ENCODE results near the gene TRRAP.

Gene TRRAP

DNA sequence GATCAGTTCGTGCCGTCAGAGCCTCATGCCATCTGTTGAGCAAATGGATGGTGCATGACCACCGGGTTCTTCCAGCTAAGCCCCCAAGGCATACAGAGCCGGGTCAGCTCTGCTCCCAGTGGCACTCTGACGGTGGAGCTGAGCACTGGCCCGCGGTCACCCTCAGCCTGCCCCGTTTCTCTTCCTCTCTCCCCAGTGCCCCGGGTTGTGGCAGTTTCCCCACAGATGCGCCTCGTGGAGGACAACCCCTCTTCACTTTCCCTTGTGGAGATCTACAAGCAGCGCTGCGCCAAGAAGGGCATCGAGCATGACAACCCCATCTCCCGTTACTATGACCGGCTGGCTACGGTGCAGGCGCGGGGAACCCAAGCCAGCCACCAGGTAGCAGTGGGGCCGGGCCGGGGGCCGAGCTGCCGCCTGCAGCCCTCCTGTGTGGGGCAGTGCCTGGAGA, 129.9 kb downstream of the TRRAP start:
- Histone ChIP-seq H3K4me1 (ENCODE audit: control insufficient read depth in 1 of 2, insufficient read depth in 2 of 2, low read length in 2 of 2) (no peaks in the 10 kb centered on the region), H3K9ac (ENCODE audit: low read depth in 1 of 2, low read length in 2 of 2) (no peak overlapping the region), H3K4me3 (ENCODE audit: low read depth in 1 of 2, low read length in 2 of 2) (no peak overlapping the region), H3K36me3 (ENCODE audit: control insufficient read depth in 1 of 2, insufficient read depth in 2 of 2, low read length in 2 of 2) (peaks cover 49 to 86% of the 10 kb centered on the region in 2 donors), H3K27ac (ENCODE audit: low read depth, low read length) (no peak overlapping the region), H3K9me3 (ENCODE audit: control insufficient read depth in 1 of 2, low read length in 2 of 2) (no peaks in the 10 kb centered on the region), H3K27me3 (ENCODE audit: control insufficient read depth in 1 of 2, insufficient read depth in 2 of 2, low read length in 2 of 2) (no peaks in the 10 kb centered on the region)

DNA sequence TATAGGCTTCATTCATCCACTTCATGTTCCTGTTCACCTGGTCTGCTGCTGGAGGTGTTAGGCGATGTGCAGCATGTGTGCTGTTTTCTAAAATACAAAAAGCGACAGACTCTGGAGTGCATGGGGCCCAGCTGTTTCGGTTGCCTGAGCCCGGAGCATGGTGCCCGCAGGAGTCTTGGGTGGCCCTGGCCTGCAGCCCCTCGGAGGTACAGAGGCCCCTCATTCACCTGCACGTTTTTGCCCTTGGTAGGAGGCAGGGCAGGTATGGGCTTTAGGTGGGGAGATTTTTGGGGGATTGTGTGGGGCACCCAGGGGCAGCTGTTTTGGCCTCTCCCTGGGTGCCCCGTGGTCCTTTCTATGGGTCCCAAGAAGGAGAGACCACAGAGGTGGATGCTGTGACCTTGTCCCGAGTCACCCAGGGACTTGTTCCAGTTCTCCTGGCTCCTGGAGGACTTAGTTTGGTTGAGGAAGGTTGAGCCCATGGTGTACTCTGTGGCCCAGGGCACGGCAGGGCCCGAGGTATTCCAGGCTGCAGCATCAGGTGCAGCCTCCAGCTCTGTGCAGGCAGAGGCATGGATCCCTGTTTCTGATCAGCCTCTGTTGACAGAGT, 130.7 kb downstream of the TRRAP start:
- no peaks in the 10 kb centered on the region for H3K27me3 ChIP-seq (ENCODE audit: control insufficient read depth in 1 of 2, insufficient read depth in 2 of 2, low read length in 2 of 2)
- no peaks in the 10 kb centered on the region for H3K9me3 ChIP-seq (ENCODE audit: control insufficient read depth in 1 of 2, low read length in 2 of 2)
- H3K4me3 ChIP-seq (ENCODE audit: low read depth in 1 of 2, low read length in 2 of 2), result no peak overlapping the region
- H3K36me3 ChIP-seq (ENCODE audit: control insufficient read depth in 1 of 2, insufficient read depth in 2 of 2, low read length in 2 of 2), result peaks cover 57 to 89% of the 10 kb centered on the region in 2 donors
- no peaks in the 10 kb centered on the region for H3K4me1 ChIP-seq (ENCODE audit: control insufficient read depth in 1 of 2, insufficient read depth in 2 of 2, low read length in 2 of 2)
- no peak overlapping the region for H3K9ac ChIP-seq (ENCODE audit: low read depth in 1 of 2, low read length in 2 of 2)
- H3K27ac ChIP-seq (ENCODE audit: low read depth, low read length), result no peak overlapping the region

DNA sequence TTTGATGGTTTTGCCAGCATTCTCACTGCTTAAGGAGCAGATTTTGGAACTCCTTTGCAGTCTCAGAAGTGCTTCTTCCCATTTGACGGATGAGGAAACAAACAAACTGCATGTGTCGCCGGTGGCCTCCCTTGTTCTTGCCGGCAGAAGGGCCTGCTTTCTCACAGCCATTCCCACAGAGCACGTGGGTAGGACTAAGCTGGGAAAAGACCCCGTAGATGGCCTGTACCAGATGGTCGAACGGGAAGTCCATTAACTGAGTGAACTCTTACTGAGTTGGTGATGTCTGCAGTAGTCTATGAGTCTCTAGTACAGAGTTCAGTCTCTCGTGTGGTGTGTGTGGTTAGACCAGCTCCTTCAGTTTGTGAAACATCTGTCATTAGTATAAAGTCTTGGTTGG, 131.9 kb downstream of the TRRAP start:
- no peak overlapping the region for H3K9ac ChIP-seq (ENCODE audit: low read depth in 1 of 2, low read length in 2 of 2)
- no peaks in the 10 kb centered on the region for H3K27me3 ChIP-seq (ENCODE audit: control insufficient read depth in 1 of 2, insufficient read depth in 2 of 2, low read length in 2 of 2)
- H3K27ac ChIP-seq (ENCODE audit: low read depth, low read length), result no peak overlapping the region
- peaks cover 58 to 90% of the 10 kb centered on the region in 2 donors for H3K36me3 ChIP-seq (ENCODE audit: control insufficient read depth in 1 of 2, insufficient read depth in 2 of 2, low read length in 2 of 2)
- H3K4me3 ChIP-seq (ENCODE audit: low read depth in 1 of 2, low read length in 2 of 2), result no peak overlapping the region
- no peaks in the 10 kb centered on the region for H3K9me3 ChIP-seq (ENCODE audit: control insufficient read depth in 1 of 2, low read length in 2 of 2)
- H3K4me1 ChIP-seq (ENCODE audit: control insufficient read depth in 1 of 2, insufficient read depth in 2 of 2, low read length in 2 of 2), result no peaks in the 10 kb centered on the region

DNA sequence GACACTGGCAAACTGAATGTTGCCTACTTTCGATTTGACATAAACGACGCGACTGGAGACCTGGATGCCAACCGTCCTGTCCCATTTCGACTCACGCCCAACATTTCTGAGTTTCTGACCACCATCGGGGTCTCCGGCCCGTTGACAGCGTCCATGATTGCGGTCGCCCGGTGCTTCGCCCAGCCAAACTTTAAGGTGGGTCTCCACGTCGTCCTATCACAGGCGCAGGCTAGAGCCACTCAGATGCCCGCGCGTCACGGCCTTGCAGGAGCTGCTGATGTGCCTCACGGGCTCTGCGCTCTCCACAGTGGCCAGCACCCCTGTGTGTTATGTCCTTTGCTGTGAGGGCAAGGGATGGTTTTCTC, 133.0 kb downstream of the TRRAP start:
- no peaks in the 10 kb centered on the region for H3K4me1 ChIP-seq (ENCODE audit: control insufficient read depth in 1 of 2, insufficient read depth in 2 of 2, low read length in 2 of 2)
- peaks cover 49 to 85% of the 10 kb centered on the region in 2 donors for H3K36me3 ChIP-seq (ENCODE audit: control insufficient read depth in 1 of 2, insufficient read depth in 2 of 2, low read length in 2 of 2)
- no peak overlapping the region for H3K27ac ChIP-seq (ENCODE audit: low read depth, low read length)
- no peak overlapping the region for H3K4me3 ChIP-seq (ENCODE audit: low read depth in 1 of 2, low read length in 2 of 2)
- H3K9ac ChIP-seq (ENCODE audit: low read depth in 1 of 2, low read length in 2 of 2), result no peak overlapping the region
- H3K9me3 ChIP-seq (ENCODE audit: control insufficient read depth in 1 of 2, low read length in 2 of 2), result no peaks in the 10 kb centered on the region
- no peaks in the 10 kb centered on the region for H3K27me3 ChIP-seq (ENCODE audit: control insufficient read depth in 1 of 2, insufficient read depth in 2 of 2, low read length in 2 of 2)

DNA sequence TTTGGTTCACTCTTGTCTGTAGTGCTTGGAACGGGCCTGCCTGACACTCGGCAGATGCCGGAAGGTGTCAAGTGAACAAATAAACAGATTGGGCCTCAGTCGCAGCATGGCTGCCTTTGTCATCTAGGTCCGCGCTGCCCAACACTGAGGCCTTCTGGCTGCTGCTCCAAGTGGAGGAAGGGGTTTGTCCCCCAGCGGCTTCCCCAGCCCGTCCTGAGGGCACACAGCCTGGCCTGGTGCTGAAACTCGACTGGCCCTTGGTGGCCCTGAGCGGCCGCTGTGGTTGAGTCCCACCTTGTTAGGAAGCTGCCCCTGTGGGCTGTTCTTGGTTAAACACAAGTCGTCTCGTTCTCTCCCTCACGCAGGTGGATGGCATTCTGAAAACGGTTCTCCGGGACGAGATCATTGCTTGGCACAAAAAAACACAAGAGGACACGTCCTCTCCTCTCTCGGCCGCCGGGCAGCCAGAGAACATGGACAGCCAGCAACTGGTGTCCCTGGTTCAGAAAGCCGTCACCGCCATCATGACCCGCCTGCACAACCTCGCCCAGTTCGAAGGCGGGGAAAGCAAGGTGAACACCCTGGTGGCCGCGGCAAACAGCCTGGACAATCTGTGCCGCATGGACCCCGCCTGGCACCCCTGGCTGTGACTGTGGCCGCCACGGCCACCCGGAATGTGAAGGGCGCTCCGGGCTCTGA, 133.5 kb downstream of the TRRAP start:
- peaks cover 44 to 79% of the 10 kb centered on the region in 2 donors for H3K36me3 ChIP-seq (ENCODE audit: control insufficient read depth in 1 of 2, insufficient read depth in 2 of 2, low read length in 2 of 2)
- no peak overlapping the region for H3K4me3 ChIP-seq (ENCODE audit: low read depth in 1 of 2, low read length in 2 of 2)

DNA sequence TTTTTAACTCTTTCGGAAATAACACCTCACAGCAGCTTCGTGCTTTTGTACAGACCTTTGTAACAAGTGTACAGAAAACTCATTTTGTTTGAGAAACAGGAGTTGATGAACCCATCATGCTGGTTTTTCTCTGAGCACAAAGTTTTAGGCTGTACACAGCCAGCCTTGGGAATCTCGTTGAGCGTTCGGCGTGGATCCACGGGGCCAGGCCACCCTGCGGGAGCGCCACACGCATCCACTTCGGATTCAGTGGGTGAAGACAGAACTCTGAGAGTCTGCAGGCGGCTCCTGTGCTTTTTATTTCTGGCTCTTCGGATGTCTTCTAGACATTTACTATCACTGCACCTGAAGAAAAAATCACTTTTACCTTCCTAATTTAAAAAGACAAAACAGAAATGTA, 134.4 kb downstream of the TRRAP start:
- no peaks in the 10 kb centered on the region for H3K27me3 ChIP-seq (ENCODE audit: control insufficient read depth in 1 of 2, insufficient read depth in 2 of 2, low read length in 2 of 2)
- H3K9ac ChIP-seq (ENCODE audit: low read depth in 1 of 2, low read length in 2 of 2), result no peak overlapping the region
- peaks cover 42 to 74% of the 10 kb centered on the region in 2 donors for H3K36me3 ChIP-seq (ENCODE audit: control insufficient read depth in 1 of 2, insufficient read depth in 2 of 2, low read length in 2 of 2)
- no peaks in the 10 kb centered on the region for H3K4me1 ChIP-seq (ENCODE audit: control insufficient read depth in 1 of 2, insufficient read depth in 2 of 2, low read length in 2 of 2)
- H3K9me3 ChIP-seq (ENCODE audit: control insufficient read depth in 1 of 2, low read length in 2 of 2), result no peaks in the 10 kb centered on the region
- no peak overlapping the region for H3K4me3 ChIP-seq (ENCODE audit: low read depth in 1 of 2, low read length in 2 of 2)
- no peak overlapping the region for H3K27ac ChIP-seq (ENCODE audit: low read depth, low read length)

More for the DNA sequence above, 133.5 kb downstream of the TRRAP start:
- no peaks in the 10 kb centered on the region for H3K9me3 ChIP-seq (ENCODE audit: control insufficient read depth in 1 of 2, low read length in 2 of 2)
- H3K9ac ChIP-seq (ENCODE audit: low read depth in 1 of 2, low read length in 2 of 2), result no peak overlapping the region
- H3K4me1 ChIP-seq (ENCODE audit: control insufficient read depth in 1 of 2, insufficient read depth in 2 of 2, low read length in 2 of 2), result no peaks in the 10 kb centered on the region
- no peaks in the 10 kb centered on the region for H3K27me3 ChIP-seq (ENCODE audit: control insufficient read depth in 1 of 2, insufficient read depth in 2 of 2, low read length in 2 of 2)
- H3K27ac ChIP-seq (ENCODE audit: low read depth, low read length), result no peak overlapping the region

DNA sequence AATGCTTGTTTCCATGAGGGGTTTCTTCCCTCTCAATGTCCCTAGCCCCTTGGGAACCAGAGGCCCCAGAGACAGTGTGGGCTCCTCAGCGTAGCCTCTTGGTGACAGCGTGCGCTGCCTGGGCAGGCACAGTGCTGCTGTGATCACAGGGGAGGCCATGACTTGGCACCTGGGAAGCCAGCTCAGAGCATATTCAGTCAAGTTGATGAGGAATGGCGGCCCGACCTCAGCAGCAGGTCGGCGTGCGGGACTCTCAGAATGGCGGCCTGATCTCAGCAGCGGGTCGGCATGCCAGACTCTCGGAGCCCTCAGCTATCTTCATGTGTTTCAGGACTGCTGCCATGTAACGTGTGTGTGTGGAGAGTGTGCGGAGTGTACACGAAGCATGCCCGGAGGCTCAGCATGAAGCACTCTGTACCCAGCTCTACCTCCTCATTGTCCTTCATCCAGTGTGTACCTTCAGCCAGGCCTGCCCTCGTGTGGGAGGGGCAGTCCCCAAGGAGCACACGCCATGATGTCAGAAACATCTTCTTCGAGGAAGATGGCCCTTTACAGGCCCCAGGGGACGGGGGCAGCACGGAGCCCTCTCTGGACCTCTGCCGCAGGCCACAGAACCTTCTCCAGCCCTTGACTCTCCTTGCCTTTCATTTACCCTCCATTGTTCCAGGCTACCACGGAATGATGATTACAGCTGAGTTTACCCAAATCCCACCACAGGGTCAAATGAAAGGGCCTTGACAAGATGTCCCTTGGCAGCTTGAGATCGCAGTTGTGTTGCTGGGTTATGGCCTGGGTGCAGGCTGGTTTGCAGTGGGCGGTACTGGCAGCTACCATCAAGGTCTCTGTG, 135.2 kb downstream of the TRRAP start:
- H3K27me3 ChIP-seq (ENCODE audit: control insufficient read depth in 1 of 2, insufficient read depth in 2 of 2, low read length in 2 of 2), result no peaks in the 10 kb centered on the region
- no peaks in the 10 kb centered on the region for H3K4me1 ChIP-seq (ENCODE audit: control insufficient read depth in 1 of 2, insufficient read depth in 2 of 2, low read length in 2 of 2)
- no peaks in the 10 kb centered on the region for H3K9me3 ChIP-seq (ENCODE audit: control insufficient read depth in 1 of 2, low read length in 2 of 2)
- H3K27ac ChIP-seq (ENCODE audit: low read depth, low read length), result no peak overlapping the region
- no peak overlapping the region for H3K4me3 ChIP-seq (ENCODE audit: low read depth in 1 of 2, low read length in 2 of 2)
- no peak overlapping the region for H3K9ac ChIP-seq (ENCODE audit: low read depth in 1 of 2, low read length in 2 of 2)
- H3K36me3 ChIP-seq (ENCODE audit: control insufficient read depth in 1 of 2, insufficient read depth in 2 of 2, low read length in 2 of 2), result peaks cover 39 to 67% of the 10 kb centered on the region in 2 donors

DNA sequence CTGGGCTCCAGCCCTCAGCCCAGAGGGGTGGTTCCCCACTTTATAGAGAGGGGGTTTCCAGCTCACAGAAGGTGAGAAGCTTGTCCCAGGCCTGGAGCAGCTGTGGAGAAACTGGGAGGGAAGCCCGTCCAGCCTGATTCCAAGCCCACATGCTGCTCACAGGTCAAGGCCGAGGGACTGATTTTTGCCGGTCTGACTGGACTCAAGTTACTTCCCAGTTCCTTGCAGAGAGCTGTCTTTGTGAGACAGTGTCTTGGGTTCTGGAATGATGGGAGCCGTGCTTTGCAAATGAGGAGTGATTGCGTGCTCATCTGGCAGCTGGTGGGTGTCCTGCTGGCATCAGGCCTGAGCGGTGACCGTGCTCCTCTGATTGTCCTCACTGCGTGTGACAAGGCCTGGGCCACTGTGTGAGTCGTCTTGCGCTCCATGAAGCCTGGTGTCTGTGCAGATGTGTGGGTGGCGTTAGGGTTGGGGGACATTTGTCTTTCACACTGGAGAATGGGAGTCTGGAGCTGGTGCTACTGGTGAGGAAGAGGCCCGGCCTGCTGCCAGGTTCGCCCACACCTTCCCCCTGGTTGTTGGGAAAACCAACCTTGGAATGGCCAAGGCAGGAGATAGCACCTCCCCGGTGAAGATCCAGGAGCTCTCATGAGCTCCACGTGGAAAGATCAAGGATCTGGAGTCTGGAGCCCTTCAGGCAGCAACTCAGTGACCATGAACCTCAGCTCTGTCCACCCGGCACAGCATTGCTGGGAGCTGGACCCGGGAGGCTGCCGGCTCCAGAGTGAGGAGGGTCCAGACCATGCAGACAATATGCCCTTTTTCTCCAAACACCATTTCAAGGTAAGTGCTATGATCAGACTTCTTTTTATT, 136.0 kb downstream of the TRRAP start:
- Histone ChIP-seq H3K36me3 (ENCODE audit: control insufficient read depth in 1 of 2, insufficient read depth in 2 of 2, low read length in 2 of 2) (peaks cover 34 to 62% of the 10 kb centered on the region in 2 donors), H3K4me1 (ENCODE audit: control insufficient read depth in 1 of 2, insufficient read depth in 2 of 2, low read length in 2 of 2) (no peaks in the 10 kb centered on the region), H3K27ac (ENCODE audit: low read depth, low read length) (no peak overlapping the region), H3K9ac (ENCODE audit: low read depth in 1 of 2, low read length in 2 of 2) (no peak overlapping the region), H3K27me3 (ENCODE audit: control insufficient read depth in 1 of 2, insufficient read depth in 2 of 2, low read length in 2 of 2) (no peaks in the 10 kb centered on the region), H3K4me3 (ENCODE audit: low read depth in 1 of 2, low read length in 2 of 2) (no peak overlapping the region), H3K9me3 (ENCODE audit: control insufficient read depth in 1 of 2, low read length in 2 of 2) (no peaks in the 10 kb centered on the region)

DNA sequence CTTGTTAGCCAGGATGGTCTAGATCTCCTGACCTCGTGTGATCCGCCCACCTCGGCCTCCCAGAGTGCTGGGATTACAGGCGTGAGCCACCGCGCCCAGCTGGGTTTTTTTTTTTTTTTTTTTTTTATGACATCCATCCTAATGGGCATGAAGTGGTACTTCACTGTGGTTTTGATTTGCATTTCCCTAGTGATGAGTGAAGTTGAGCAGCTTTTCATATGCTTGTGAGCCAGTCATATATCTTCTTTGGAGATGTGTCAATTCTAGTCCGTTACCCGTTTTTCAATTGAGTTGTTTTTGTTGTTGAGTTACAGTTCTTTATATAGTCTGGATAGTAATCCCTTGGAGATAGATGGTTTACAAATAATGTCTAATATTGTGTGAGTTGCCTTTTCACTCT, 137.9 kb downstream of the TRRAP start:
- Histone ChIP-seq H3K36me3 (ENCODE audit: control insufficient read depth in 1 of 2, insufficient read depth in 2 of 2, low read length in 2 of 2) (peaks cover 29 to 59% of the 10 kb centered on the region in 2 donors), H3K27ac (ENCODE audit: low read depth, low read length) (no peak overlapping the region), H3K9me3 (ENCODE audit: control insufficient read depth in 1 of 2, low read length in 2 of 2) (no peaks in the 10 kb centered on the region), H3K4me3 (ENCODE audit: low read depth in 1 of 2, low read length in 2 of 2) (no peak overlapping the region), H3K27me3 (ENCODE audit: control insufficient read depth in 1 of 2, insufficient read depth in 2 of 2, low read length in 2 of 2) (no peaks in the 10 kb centered on the region), H3K4me1 (ENCODE audit: control insufficient read depth in 1 of 2, insufficient read depth in 2 of 2, low read length in 2 of 2) (no peaks in the 10 kb centered on the region), H3K9ac (ENCODE audit: low read depth in 1 of 2, low read length in 2 of 2) (no peak overlapping the region)

Measured in duodenal mucosa (tissue), 2 donors.